ENCODE results near the gene RNU2-1. TPM values are rescaled to one million over a fixed set of nuclear protein-coding genes. Genes with fewer than 3 reads are reported as not detected.
A peak's percentile ranks its signal among the peaks of the same experiment; 100 is the strongest.

The RNU2-1 gene
- total and polyA plus RNA-seq, 2 of the 13 experiments (the other 11 are each of a cell fraction or from before 2014, with no cell fraction given), result not detected

GRCh38 chr17:43216762-43217613, 16.8 kb downstream of the RNU2-1 start (continued):
- TF ChIP-seq, protein P1, sequence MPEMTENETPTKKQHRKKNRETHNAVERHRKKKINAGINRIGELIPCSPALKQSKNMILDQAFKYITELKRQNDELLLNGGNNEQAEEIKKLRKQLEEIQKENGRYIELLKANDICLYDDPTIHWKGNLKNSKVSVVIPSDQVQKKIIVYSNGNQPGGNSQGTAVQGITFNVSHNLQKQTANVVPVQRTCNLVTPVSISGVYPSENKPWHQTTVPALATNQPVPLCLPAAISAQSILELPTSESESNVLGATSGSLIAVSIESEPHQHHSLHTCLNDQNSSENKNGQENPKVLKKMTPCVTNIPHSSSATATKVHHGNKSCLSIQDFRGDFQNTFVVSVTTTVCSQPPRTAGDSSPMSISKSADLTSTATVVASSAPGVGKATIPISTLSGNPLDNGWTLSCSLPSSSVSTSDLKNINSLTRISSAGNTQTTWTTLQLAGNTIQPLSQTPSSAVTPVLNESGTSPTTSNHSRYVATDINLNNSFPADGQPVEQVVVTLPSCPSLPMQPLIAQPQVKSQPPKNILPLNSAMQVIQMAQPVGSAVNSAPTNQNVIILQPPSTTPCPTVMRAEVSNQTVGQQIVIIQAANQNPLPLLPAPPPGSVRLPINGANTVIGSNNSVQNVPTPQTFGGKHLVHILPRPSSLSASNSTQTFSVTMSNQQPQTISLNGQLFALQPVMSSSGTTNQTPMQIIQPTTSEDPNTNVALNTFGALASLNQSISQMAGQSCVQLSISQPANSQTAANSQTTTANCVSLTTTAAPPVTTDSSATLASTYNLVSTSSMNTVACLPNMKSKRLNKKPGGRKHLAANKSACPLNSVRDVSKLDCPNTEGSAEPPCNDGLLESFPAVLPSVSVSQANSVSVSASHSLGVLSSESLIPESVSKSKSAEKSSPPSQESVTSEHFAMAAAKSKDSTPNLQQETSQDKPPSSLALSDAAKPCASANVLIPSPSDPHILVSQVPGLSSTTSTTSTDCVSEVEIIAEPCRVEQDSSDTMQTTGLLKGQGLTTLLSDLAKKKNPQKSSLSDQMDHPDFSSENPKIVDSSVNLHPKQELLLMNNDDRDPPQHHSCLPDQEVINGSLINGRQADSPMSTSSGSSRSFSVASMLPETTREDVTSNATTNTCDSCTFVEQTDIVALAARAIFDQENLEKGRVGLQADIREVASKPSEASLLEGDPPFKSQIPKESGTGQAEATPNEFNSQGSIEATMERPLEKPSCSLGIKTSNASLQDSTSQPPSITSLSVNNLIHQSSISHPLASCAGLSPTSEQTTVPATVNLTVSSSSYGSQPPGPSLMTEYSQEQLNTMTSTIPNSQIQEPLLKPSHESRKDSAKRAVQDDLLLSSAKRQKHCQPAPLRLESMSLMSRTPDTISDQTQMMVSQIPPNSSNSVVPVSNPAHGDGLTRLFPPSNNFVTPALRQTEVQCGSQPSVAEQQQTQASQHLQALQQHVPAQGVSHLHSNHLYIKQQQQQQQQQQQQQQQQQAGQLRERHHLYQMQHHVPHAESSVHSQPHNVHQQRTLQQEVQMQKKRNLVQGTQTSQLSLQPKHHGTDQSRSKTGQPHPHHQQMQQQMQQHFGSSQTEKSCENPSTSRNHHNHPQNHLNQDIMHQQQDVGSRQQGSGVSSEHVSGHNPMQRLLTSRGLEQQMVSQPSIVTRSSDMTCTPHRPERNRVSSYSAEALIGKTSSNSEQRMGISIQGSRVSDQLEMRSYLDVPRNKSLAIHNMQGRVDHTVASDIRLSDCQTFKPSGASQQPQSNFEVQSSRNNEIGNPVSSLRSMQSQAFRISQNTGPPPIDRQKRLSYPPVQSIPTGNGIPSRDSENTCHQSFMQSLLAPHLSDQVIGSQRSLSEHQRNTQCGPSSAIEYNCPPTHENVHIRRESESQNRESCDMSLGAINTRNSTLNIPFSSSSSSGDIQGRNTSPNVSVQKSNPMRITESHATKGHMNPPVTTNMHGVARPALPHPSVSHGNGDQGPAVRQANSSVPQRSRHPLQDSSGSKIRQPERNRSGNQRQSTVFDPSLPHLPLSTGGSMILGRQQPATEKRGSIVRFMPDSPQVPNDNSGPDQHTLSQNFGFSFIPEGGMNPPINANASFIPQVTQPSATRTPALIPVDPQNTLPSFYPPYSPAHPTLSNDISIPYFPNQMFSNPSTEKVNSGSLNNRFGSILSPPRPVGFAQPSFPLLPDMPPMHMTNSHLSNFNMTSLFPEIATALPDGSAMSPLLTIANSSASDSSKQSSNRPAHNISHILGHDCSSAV (CRISPR knock-in tag; IDR thresholded peaks at IDR 0.05; ENCODE audit: borderline replicate concordance), result no peak
- TF ChIP-seq ZNF549 (CRISPR knock-in tag; IDR thresholded peaks at IDR 0.05) (0 out of 2 replicates have a peak, but pooled peaks have one; percentile 73), ZC3H4 (CRISPR knock-in tag; IDR thresholded peaks at IDR 0.05; ENCODE audit: borderline replicate concordance) (no peak; the same call in 1 of the 2 replicates), REXO4 (CRISPR knock-in tag; IDR thresholded peaks at IDR 0.05; ENCODE audit: borderline replicate concordance) (no peak), FOXK2 (IDR thresholded peaks at IDR 0.05) (0 out of 2 replicates have a peak, but pooled peaks have one; percentile 42), ZNF7 (CRISPR knock-in tag; IDR thresholded peaks at IDR 0.05) (0 out of 2 replicates have a peak, but pooled peaks have one; percentile 18), ZNF780A (CRISPR knock-in tag; IDR thresholded peaks at IDR 0.05) (no peak), JUN (CRISPR knock-in tag; IDR thresholded peaks at IDR 0.05) (peak; percentile 30; the same call in 1 of the 2 replicates), NCOA5 (CRISPR knock-in tag; IDR thresholded peaks at IDR 0.05) (no peak)
- TF ChIP-seq, protein P2, sequence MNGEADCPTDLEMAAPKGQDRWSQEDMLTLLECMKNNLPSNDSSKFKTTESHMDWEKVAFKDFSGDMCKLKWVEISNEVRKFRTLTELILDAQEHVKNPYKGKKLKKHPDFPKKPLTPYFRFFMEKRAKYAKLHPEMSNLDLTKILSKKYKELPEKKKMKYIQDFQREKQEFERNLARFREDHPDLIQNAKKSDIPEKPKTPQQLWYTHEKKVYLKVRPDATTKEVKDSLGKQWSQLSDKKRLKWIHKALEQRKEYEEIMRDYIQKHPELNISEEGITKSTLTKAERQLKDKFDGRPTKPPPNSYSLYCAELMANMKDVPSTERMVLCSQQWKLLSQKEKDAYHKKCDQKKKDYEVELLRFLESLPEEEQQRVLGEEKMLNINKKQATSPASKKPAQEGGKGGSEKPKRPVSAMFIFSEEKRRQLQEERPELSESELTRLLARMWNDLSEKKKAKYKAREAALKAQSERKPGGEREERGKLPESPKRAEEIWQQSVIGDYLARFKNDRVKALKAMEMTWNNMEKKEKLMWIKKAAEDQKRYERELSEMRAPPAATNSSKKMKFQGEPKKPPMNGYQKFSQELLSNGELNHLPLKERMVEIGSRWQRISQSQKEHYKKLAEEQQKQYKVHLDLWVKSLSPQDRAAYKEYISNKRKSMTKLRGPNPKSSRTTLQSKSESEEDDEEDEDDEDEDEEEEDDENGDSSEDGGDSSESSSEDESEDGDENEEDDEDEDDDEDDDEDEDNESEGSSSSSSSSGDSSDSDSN (CRISPR knock-in tag; IDR thresholded peaks at IDR 0.05), result peak; percentile 34; the same call in 1 of the 2 replicates
- TF ChIP-seq, protein P3, sequence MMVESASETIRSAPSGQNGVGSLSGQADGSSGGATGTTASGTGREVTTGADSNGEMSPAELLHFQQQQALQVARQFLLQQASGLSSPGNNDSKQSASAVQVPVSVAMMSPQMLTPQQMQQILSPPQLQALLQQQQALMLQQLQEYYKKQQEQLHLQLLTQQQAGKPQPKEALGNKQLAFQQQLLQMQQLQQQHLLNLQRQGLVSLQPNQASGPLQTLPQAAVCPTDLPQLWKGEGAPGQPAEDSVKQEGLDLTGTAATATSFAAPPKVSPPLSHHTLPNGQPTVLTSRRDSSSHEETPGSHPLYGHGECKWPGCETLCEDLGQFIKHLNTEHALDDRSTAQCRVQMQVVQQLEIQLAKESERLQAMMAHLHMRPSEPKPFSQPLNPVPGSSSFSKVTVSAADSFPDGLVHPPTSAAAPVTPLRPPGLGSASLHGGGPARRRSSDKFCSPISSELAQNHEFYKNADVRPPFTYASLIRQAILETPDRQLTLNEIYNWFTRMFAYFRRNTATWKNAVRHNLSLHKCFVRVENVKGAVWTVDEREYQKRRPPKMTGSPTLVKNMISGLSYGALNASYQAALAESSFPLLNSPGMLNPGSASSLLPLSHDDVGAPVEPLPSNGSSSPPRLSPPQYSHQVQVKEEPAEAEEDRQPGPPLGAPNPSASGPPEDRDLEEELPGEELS (CRISPR knock-in tag; IDR thresholded peaks at IDR 0.05), result peak; percentile 88
